SK-N-SH treated with all-trans-retinoic acid at 6 μM for 48 hours (cell line): ENCODE results near the gene GRIK2.
"Not testable (repeated sequence)": the region's sequence is repeated elsewhere in the genome, so short reads cannot be mapped to it uniquely, and the experiment has no call there.

ENCODE experiments used
- ATAC-seq: fragments of 200-7000 bp; cut with Tn5 transposase; 3 replicates; pipeline ENCODE4 v1.9.1; 2020; ENCODE audit warnings: mild to moderate bottlenecking, moderate library complexity
- ARNTL ChIP-seq: fragments of 450-650 bp; formaldehyde crosslinking; IDR thresholded peaks from 2 replicates; pipeline ENCODE4 v1.5.0; 2020; ENCODE audit warnings: low read depth, mild to moderate bottlenecking, moderate library complexity, borderline replicate concordance
- BACH2 ChIP-seq: fragments of 250-450 bp; sonication (Bioruptor Pico); IDR thresholded peaks from 2 replicates; pipeline ENCODE4 v1.9.0; 2021; ENCODE audit warnings: mild to moderate bottlenecking, borderline replicate concordance
- CREB5 ChIP-seq: fragments of 250-450 bp; sonication (Bioruptor Pico); IDR thresholded peaks from 2 replicates; pipeline ENCODE4 v1.5.1; 2020; ENCODE audit warnings: low read depth, mild to moderate bottlenecking, moderate library complexity
- CSDC2 ChIP-seq: fragments of 250-450 bp; sonication (Bioruptor Pico); IDR thresholded peaks from 2 replicates; pipeline ENCODE4 v1.5.0; 2020; ENCODE audit warnings: mild to moderate bottlenecking, moderate library complexity
- GLIS3 ChIP-seq: fragments of 250-450 bp; sonication (Bioruptor Pico); IDR thresholded peaks from 2 replicates; pipeline ENCODE4 v1.5.0; 2020; ENCODE audit warnings: mild to moderate bottlenecking, moderate library complexity
- ISL1 ChIP-seq: fragments of 250-450 bp; sonication (Bioruptor Pico); IDR thresholded peaks from 2 replicates; pipeline ENCODE4 v2.1.2; 2022; ENCODE audit warnings: mild to moderate bottlenecking, moderate library complexity
- PATZ1 ChIP-seq: fragments of 250-450 bp; sonication (Bioruptor Pico); IDR thresholded peaks from 2 replicates; pipeline ENCODE4 v1.8.0; 2020; ENCODE audit warnings: mild to moderate bottlenecking, moderate library complexity, borderline replicate concordance
- RARB ChIP-seq: fragments of 250-450 bp; sonication (Bioruptor Pico); IDR thresholded peaks from 2 replicates; pipeline ENCODE4 v1.8.0; 2021; ENCODE audit warnings: mild to moderate bottlenecking, moderate library complexity
- TCF4 ChIP-seq: fragments of 250-450 bp; sonication (Bioruptor Pico); IDR thresholded peaks from 2 replicates; pipeline ENCODE4 v1.8.0; 2021; ENCODE audit warnings: mild to moderate bottlenecking, moderate library complexity, borderline replicate concordance
- TOX ChIP-seq: fragments of 250-450 bp; sonication (Bioruptor Pico); IDR thresholded peaks from 2 replicates; pipeline ENCODE4 v1.8.0; 2021; ENCODE audit warnings: mild to moderate bottlenecking, moderate library complexity, borderline replicate concordance
- ZC3H10 ChIP-seq: fragments of 250-450 bp; sonication (Bioruptor Pico); IDR thresholded peaks from 2 replicates; pipeline ENCODE4 v1.5.1; 2021; ENCODE audit warnings: mild to moderate bottlenecking, moderate library complexity
- ZFP3 ChIP-seq: fragments of 250-450 bp; sonication (Bioruptor Pico); IDR thresholded peaks from 2 replicates; pipeline ENCODE4 v1.5.0; 2020; ENCODE audit warnings: mild to moderate bottlenecking, moderate library complexity
- ZFP30 ChIP-seq: fragments of 450-650 bp; formaldehyde crosslinking; IDR thresholded peaks from 2 replicates; pipeline ENCODE4 v1.5.0; 2022; ENCODE audit warnings: mild to moderate bottlenecking, moderate library complexity
- ZNF565 ChIP-seq: fragments of 450-650 bp; formaldehyde crosslinking; conservative IDR thresholded peaks from 2 replicates; pipeline ENCODE4 v1.5.0; 2020; ENCODE audit warnings: low read depth, mild to moderate bottlenecking, moderate library complexity
- ZNF70 ChIP-seq: fragments of 450-650 bp; formaldehyde crosslinking; IDR thresholded peaks from 2 replicates; pipeline ENCODE4 v1.5.0; 2020; ENCODE audit warnings: mild to moderate bottlenecking, moderate library complexity
- TF ChIP-seq, protein P1 (sequence below): fragments of 250-450 bp; sonication (Bioruptor Pico); IDR thresholded peaks from 2 replicates; pipeline ENCODE4 v1.5.0; 2020; ENCODE audit warnings: mild to moderate bottlenecking, moderate library complexity
- TF ChIP-seq, protein P2 (sequence below): fragments of 250-450 bp; sonication (Bioruptor Pico); IDR thresholded peaks from 2 replicates; pipeline ENCODE4 v1.8.0; 2021; ENCODE audit warnings: low read depth, mild to moderate bottlenecking, moderate library complexity, borderline replicate concordance
- TF ChIP-seq, protein P3 (sequence below): fragments of 250-450 bp; sonication (Bioruptor Pico); IDR thresholded peaks from 2 replicates; pipeline ENCODE4 v1.5.1; 2021; ENCODE audit warnings: mild to moderate bottlenecking, moderate library complexity

The GRIK2 gene

DNA sequence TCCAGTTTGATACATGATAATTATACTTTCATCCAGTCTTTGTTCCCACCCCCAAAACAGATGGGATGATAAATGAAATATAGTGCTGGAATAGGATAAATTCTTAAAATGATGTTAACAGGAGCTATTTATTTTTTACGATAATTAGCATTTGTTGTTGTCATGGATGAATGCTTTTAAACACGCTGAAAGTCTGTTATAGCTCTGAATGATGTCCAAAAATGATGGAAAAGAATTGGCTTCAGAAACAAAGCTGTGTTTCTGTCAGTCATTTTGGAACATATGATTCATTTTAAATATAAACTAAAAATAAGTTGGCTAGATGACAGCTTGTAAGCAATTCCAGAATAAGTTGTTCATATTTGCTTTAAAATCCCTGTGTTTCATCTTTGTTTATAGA is 237.4 kb downstream of the GRIK2 start:
- no peak for ATAC-seq
- TF ChIP-seq, protein P1, sequence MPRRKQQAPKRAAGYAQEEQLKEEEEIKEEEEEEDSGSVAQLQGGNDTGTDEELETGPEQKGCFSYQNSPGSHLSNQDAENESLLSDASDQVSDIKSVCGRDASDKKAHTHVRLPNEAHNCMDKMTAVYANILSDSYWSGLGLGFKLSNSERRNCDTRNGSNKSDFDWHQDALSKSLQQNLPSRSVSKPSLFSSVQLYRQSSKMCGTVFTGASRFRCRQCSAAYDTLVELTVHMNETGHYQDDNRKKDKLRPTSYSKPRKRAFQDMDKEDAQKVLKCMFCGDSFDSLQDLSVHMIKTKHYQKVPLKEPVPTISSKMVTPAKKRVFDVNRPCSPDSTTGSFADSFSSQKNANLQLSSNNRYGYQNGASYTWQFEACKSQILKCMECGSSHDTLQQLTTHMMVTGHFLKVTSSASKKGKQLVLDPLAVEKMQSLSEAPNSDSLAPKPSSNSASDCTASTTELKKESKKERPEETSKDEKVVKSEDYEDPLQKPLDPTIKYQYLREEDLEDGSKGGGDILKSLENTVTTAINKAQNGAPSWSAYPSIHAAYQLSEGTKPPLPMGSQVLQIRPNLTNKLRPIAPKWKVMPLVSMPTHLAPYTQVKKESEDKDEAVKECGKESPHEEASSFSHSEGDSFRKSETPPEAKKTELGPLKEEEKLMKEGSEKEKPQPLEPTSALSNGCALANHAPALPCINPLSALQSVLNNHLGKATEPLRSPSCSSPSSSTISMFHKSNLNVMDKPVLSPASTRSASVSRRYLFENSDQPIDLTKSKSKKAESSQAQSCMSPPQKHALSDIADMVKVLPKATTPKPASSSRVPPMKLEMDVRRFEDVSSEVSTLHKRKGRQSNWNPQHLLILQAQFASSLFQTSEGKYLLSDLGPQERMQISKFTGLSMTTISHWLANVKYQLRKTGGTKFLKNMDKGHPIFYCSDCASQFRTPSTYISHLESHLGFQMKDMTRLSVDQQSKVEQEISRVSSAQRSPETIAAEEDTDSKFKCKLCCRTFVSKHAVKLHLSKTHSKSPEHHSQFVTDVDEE (CRISPR knock-in tag): no peak
- no peak for TF ChIP-seq GLIS3
- TF ChIP-seq RARB (CRISPR knock-in tag): no peak
- no peak for TF ChIP-seq ZNF70 (CRISPR knock-in tag)
- TF ChIP-seq ISL1 (CRISPR knock-in tag): no peak
- TF ChIP-seq PATZ1 (CRISPR knock-in tag): no peak
- TF ChIP-seq, protein P2, sequence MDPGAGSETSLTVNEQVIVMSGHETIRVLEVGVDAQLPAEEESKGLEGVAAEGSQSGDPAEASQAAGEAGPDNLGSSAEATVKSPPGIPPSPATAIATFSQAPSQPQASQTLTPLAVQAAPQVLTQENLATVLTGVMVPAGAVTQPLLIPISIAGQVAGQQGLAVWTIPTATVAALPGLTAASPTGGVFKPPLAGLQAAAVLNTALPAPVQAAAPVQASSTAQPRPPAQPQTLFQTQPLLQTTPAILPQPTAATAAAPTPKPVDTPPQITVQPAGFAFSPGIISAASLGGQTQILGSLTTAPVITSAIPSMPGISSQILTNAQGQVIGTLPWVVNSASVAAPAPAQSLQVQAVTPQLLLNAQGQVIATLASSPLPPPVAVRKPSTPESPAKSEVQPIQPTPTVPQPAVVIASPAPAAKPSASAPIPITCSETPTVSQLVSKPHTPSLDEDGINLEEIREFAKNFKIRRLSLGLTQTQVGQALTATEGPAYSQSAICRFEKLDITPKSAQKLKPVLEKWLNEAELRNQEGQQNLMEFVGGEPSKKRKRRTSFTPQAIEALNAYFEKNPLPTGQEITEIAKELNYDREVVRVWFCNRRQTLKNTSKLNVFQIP (CRISPR knock-in tag): no peak
- no peak for TF ChIP-seq CREB5 (CRISPR knock-in tag)
- no peak for TF ChIP-seq BACH2 (CRISPR knock-in tag)

DNA sequence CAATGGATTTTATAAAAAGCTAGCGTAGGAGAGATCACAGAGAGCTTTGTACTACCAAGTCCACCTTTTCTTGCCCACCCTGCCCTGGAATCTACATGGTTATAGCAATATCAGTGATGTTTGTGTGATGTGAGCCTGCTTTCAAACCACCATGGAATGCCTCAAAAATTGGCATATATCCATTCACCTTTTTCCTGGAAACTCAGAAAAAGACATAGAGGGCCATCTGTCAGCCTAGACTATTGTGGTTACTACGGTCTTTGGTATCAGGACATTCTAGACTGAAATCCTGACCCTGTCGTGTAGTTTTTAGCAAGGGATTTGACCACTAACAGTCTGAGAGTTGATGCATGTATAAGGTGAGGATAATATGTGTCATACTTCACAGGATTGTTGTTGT is 239.6 kb downstream of the GRIK2 start:
- no peak for ATAC-seq
- TF ChIP-seq ISL1 (CRISPR knock-in tag): no peak
- no peak for TF ChIP-seq ZFP30 (CRISPR knock-in tag)
- TF ChIP-seq TCF4 (CRISPR knock-in tag): no peak

GRCh38 chr6:101638865-101639264 is 245.4 kb downstream of the GRIK2 start:
- not testable (repeated sequence) for ATAC-seq

GRCh38 chr6:101640131-101640530 is 246.6 kb downstream of the GRIK2 start:
- ATAC-seq: no peak
- TF ChIP-seq, protein P2 (CRISPR knock-in tag): no peak
- TF ChIP-seq ZNF70 (CRISPR knock-in tag) (no peak), ZFP3 (CRISPR knock-in tag) (no peak), TOX (CRISPR knock-in tag) (no peak), ZC3H10 (no peak), PATZ1 (CRISPR knock-in tag) (no peak), ISL1 (CRISPR knock-in tag) (no peak), ARNTL (CRISPR knock-in tag) (no peak), ZNF565 (CRISPR knock-in tag) (no peak), CSDC2 (CRISPR knock-in tag) (no peak), CREB5 (CRISPR knock-in tag) (no peak)
- TF ChIP-seq, protein P1 (CRISPR knock-in tag): no peak
- TF ChIP-seq, protein P3, sequence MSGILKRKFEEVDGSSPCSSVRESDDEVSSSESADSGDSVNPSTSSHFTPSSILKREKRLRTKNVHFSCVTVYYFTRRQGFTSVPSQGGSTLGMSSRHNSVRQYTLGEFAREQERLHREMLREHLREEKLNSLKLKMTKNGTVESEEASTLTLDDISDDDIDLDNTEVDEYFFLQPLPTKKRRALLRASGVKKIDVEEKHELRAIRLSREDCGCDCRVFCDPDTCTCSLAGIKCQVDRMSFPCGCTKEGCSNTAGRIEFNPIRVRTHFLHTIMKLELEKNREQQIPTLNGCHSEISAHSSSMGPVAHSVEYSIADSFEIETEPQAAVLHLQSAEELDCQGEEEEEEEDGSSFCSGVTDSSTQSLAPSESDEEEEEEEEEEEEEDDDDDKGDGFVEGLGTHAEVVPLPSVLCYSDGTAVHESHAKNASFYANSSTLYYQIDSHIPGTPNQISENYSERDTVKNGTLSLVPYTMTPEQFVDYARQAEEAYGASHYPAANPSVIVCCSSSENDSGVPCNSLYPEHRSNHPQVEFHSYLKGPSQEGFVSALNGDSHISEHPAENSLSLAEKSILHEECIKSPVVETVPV (CRISPR knock-in tag): no peak
